H9 (cell line): ENCODE results near the gene SLC35A2. TPM values are rescaled to one million over a fixed set of nuclear protein-coding genes. Genes with fewer than 3 reads are reported as not detected.
A peak's percentile ranks its signal among the peaks of the same experiment; 100 is the strongest.

Experiments used
- DNase-seq: peaks from one replicate; pipeline ENCODE4 v3.0.0-alpha.2; 2017
- H2AFZ ChIP-seq: one replicate; pipeline ENCODE4 v1.6.1; 2013; ENCODE audit warnings: mild to moderate bottlenecking, low read length, control low read depth, moderate library complexity
- H2AK5ac ChIP-seq: 2 replicates; pipeline ENCODE4 v1.6.1; 2013; ENCODE audit warnings: low read length, control low read depth, mixed read lengths; ENCODE audit not compliant: insufficient read length
- H2BK120ac ChIP-seq: one replicate; pipeline ENCODE4 v1.6.1; 2013; ENCODE audit warnings: low read depth, mild to moderate bottlenecking, low read length, control low read depth, inconsistent platforms; ENCODE audit not compliant: poor library complexity, severe bottlenecking
- H2BK12ac ChIP-seq: 2 replicates; pipeline ENCODE4 v1.6.1; 2013; ENCODE audit warnings: low read length, control low read depth, mixed read lengths, low read depth; ENCODE audit not compliant: insufficient read length
- H2BK15ac ChIP-seq: 2 replicates; pipeline ENCODE4 v1.6.1; 2013; ENCODE audit warnings: low read depth, low read length, control low read depth
- H2BK20ac ChIP-seq: one replicate; pipeline ENCODE4 v1.6.1; 2013; ENCODE audit warnings: low read depth, mild to moderate bottlenecking, low read length, control low read depth, inconsistent platforms; ENCODE audit not compliant: poor library complexity, severe bottlenecking
- H2BK5ac ChIP-seq: 2 replicates; pipeline ENCODE4 v1.6.1; 2013; ENCODE audit warnings: low read length, control low read depth, mixed read lengths; ENCODE audit not compliant: insufficient read length
- H3K14ac ChIP-seq: 2 replicates; pipeline ENCODE4 v1.6.1; 2013; ENCODE audit warnings: low read length, control low read depth; ENCODE audit not compliant: insufficient read depth
- H3K18ac ChIP-seq: 2 replicates; pipeline ENCODE4 v1.6.1; 2013; ENCODE audit warnings: low read depth, mild to moderate bottlenecking, mixed read lengths, low read length, control low read depth; ENCODE audit not compliant: insufficient read length
- H3K23ac ChIP-seq: 2 replicates; pipeline ENCODE4 v1.6.1; 2013; ENCODE audit warnings: low read length, control low read depth, mixed read lengths, low read depth; ENCODE audit not compliant: insufficient read length
- H3K23me2 ChIP-seq: 2 replicates; pipeline ENCODE4 v1.6.1; 2013; ENCODE audit warnings: low read depth, mild to moderate bottlenecking, mixed read lengths, low read length, control low read depth; ENCODE audit not compliant: insufficient read length, poor library complexity, severe bottlenecking
- H3K27ac ChIP-seq: 2 replicates; pipeline ENCODE4 v1.5.1; 2013; ENCODE audit warnings: low read length, control low read depth, mixed read lengths, low read depth; ENCODE audit not compliant: insufficient read length
- H3K27me3 ChIP-seq: 2 replicates; pipeline ENCODE4 v1.6.1; 2013; ENCODE audit warnings: low read length, control low read depth, inconsistent platforms; ENCODE audit not compliant: insufficient read depth
- H3K4ac ChIP-seq: 2 replicates; pipeline ENCODE4 v1.6.1; 2013; ENCODE audit warnings: low read depth, mild to moderate bottlenecking, control low read depth, inconsistent platforms, low read length, moderate library complexity
- H3K4me1 ChIP-seq: 2 replicates; pipeline ENCODE4 v1.6.1; 2013; ENCODE audit warnings: low read length, control low read depth, inconsistent platforms; ENCODE audit not compliant: insufficient read depth
- H3K4me2 ChIP-seq: 2 replicates; pipeline ENCODE4 v1.6.1; 2013; ENCODE audit warnings: low read length, control low read depth, mixed read lengths; ENCODE audit not compliant: insufficient read length, insufficient read depth
- H3K56ac ChIP-seq: 2 replicates; pipeline ENCODE4 v1.6.1; 2013; ENCODE audit warnings: low read depth, mild to moderate bottlenecking, mixed read lengths, low read length, control low read depth; ENCODE audit not compliant: insufficient read length
- H3K79me1 ChIP-seq: 2 replicates; pipeline ENCODE4 v1.6.1; 2013; ENCODE audit warnings: low read depth, mild to moderate bottlenecking, moderate library complexity, low read length, control low read depth, inconsistent platforms; ENCODE audit not compliant: insufficient read depth, poor library complexity, severe bottlenecking
- H3K79me2 ChIP-seq: 2 replicates; pipeline ENCODE4 v1.6.1; 2013; ENCODE audit warnings: low read length, control low read depth, inconsistent platforms; ENCODE audit not compliant: insufficient read depth
- H3K9ac ChIP-seq: 2 replicates; pipeline ENCODE4 v1.6.1; 2013; ENCODE audit warnings: low read length, control low read depth, mixed read lengths; ENCODE audit not compliant: insufficient read length; ENCODE audit errors: extremely low read depth
- H3K9me3 ChIP-seq: one replicate; pipeline ENCODE4 v1.6.1; 2013; ENCODE audit warnings: low read depth, low read length, inconsistent platforms; ENCODE audit not compliant: control insufficient read depth
- H3T11ph ChIP-seq: one replicate; pipeline ENCODE4 v1.6.1; 2013; ENCODE audit warnings: mild to moderate bottlenecking, low read length, control low read depth, inconsistent platforms
- H4K20me1 ChIP-seq: one replicate; pipeline ENCODE4 v1.6.1; 2013; ENCODE audit not compliant: control insufficient read depth, insufficient read length, insufficient read depth
- H4K5ac ChIP-seq: 2 replicates; pipeline ENCODE4 v1.6.1; 2013; ENCODE audit warnings: low read depth, mild to moderate bottlenecking, mixed read lengths, low read length, control low read depth; ENCODE audit not compliant: insufficient read length
- H4K8ac ChIP-seq: replicated peaks from 2 replicates; pipeline ENCODE4 v1.6.1; 2013; ENCODE audit warnings: low read length, control low read depth, mixed read lengths, low read depth; ENCODE audit not compliant: insufficient read length
- H4K91ac ChIP-seq: 2 replicates; pipeline ENCODE4 v1.6.1; 2013; ENCODE audit warnings: low read depth, mild to moderate bottlenecking, moderate library complexity, mixed read lengths, low read length, control low read depth; ENCODE audit not compliant: insufficient read length
- H3K27ac Mint-ChIP-seq, 3 experiments: 2 replicates in 2 of 3; 3 replicates in 1 of 3; pipeline ENCODE4 v1.8.0; 2020 to 2021; ENCODE audit warnings: mixed read lengths in 3 of 3, mild to moderate bottlenecking in 1 of 3, moderate library complexity in 1 of 3
- H3K27me3 Mint-ChIP-seq: 2 replicates; pipeline ENCODE4 v1.8.0; 2021; ENCODE audit warnings: low read depth, mild to moderate bottlenecking, moderate library complexity, mixed read lengths
- H3K36me3 Mint-ChIP-seq, 3 experiments: 2 replicates in 2 of 3; 3 replicates in 1 of 3; pipeline ENCODE4 v1.8.0; 2020 to 2021; ENCODE audit warnings: low read depth in 3 of 3, mixed read lengths in 3 of 3; ENCODE audit not compliant: insufficient read depth in 1 of 3
- H3K4me1 Mint-ChIP-seq, 2 experiments: 2 replicates each; pipeline ENCODE4 v1.8.0; 2020; ENCODE audit warnings: mixed read lengths in 2 of 2
- H3K4me3 Mint-ChIP-seq, 2 experiments: 2 replicates in 1 of 2; 3 replicates in 1 of 2; pipeline ENCODE4 v1.8.0; 2020 to 2021; ENCODE audit warnings: mild to moderate bottlenecking in 2 of 2, mixed read lengths in 2 of 2, moderate library complexity in 1 of 2
- H3K9me3 Mint-ChIP-seq, 2 experiments: 2 replicates in 1 of 2; 3 replicates in 1 of 2; pipeline ENCODE4 v1.8.0; 2020; ENCODE audit warnings: mild to moderate bottlenecking in 2 of 2, mixed read lengths in 2 of 2, moderate library complexity in 1 of 2
- WGBS: extraction: QIAGEN DNeasy Blood & Tissue Kit; methylation state at CpG from one replicate; pipeline ENCODE4 v1.1.7; 2013; ENCODE audit warnings: missing lambda C conversion rate, low lambda C conversion rate, mixed read lengths; ENCODE audit not compliant: insufficient read length; ENCODE audit errors: extremely low coverage; 5-methylcytosine and 5-hydroxymethylcytosine counted together
- total RNA-seq: library from RNA; stranded (reverse); gene quantifications from 2 replicates; pipeline ENCODE4 v1.2.1, GENCODE V29; 2021
- TF ChIP-seq, protein P1 (sequence below): fragments of 200-600 bp; sonication (generic); conservative IDR thresholded peaks from 3 replicates; pipeline ENCODE4 v1.8.0; 2021; ENCODE audit warnings: antibody characterized with exemption, mild to moderate bottlenecking

The SLC35A2 gene
- total RNA-seq, 1 experiment from 2014 or later = 32.9 TPM

GRCh38 chrX:48904180-48904579 lies 7.3 kb downstream of the SLC35A2 start:
- Histone ChIP-seq H3K23me2 (no peaks in the 10 kb centered on the region), H3K79me1 (no peaks in the 10 kb centered on the region), H4K20me1 (peaks cover 3% of the 10 kb centered on the region), H2AFZ (no peak overlapping the region), H4K91ac (no peak overlapping the region), H3K4ac (no peak overlapping the region), H2BK15ac (no peak overlapping the region), H3K27me3 (no peaks in the 10 kb centered on the region), H3K56ac (no peak overlapping the region), H3K9ac (no peak overlapping the region), H2BK120ac (no peak overlapping the region), H3K27ac (no peak overlapping the region), H3K4me1 (no peaks in the 10 kb centered on the region), H3K79me2 (no peaks in the 10 kb centered on the region; the same call in 1 of the 2 replicates), H2BK20ac (no peak overlapping the region), H3K14ac (no peak overlapping the region), H4K5ac (no peak overlapping the region), H2AK5ac (no peak overlapping the region), H2BK5ac (no peak overlapping the region), H3K18ac (no peak overlapping the region), H3T11ph (no peak overlapping the region), H3K23ac (no peak overlapping the region), H3K4me2 (no peak overlapping the region), H2BK12ac (no peak overlapping the region), H3K9me3 (no peaks in the 10 kb centered on the region), H4K8ac (no peak overlapping the region)
- peaks cover 4 to 5% of the 10 kb centered on the region in 2 experiments; a peak in 3 of 4 replicates for H3K4me1 Mint-ChIP-seq
- H3K36me3 Mint-ChIP-seq = peaks cover 23 to 58% (median 50%) of the 10 kb centered on the region in 3 experiments
- peak overlapping the region in 1 of 3 experiments; percentile 13; a peak in 1 of 7 replicates for H3K27ac Mint-ChIP-seq
- H3K27me3 Mint-ChIP-seq = no peaks in the 10 kb centered on the region; the same call in none of the 2 replicates
- H3K4me3 Mint-ChIP-seq = peak overlapping the region in 1 of 2 experiments; percentile 61; a peak in 3 of 5 replicates
- WGBS = no CpG with 5 or more reads among the region's 8 CpGs
- no peak for DNase-seq
- peaks cover 72 to 73% of the 10 kb centered on the region in 2 experiments for H3K9me3 Mint-ChIP-seq
- TF ChIP-seq, protein P1, sequence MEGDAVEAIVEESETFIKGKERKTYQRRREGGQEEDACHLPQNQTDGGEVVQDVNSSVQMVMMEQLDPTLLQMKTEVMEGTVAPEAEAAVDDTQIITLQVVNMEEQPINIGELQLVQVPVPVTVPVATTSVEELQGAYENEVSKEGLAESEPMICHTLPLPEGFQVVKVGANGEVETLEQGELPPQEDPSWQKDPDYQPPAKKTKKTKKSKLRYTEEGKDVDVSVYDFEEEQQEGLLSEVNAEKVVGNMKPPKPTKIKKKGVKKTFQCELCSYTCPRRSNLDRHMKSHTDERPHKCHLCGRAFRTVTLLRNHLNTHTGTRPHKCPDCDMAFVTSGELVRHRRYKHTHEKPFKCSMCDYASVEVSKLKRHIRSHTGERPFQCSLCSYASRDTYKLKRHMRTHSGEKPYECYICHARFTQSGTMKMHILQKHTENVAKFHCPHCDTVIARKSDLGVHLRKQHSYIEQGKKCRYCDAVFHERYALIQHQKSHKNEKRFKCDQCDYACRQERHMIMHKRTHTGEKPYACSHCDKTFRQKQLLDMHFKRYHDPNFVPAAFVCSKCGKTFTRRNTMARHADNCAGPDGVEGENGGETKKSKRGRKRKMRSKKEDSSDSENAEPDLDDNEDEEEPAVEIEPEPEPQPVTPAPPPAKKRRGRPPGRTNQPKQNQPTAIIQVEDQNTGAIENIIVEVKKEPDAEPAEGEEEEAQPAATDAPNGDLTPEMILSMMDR = no peak
